Breast epithelium (tissue), 4 donors: ENCODE results near the gene NUP107. TPM values are rescaled to one million over a fixed set of nuclear protein-coding genes. Genes with fewer than 3 reads are reported as not detected.

ENCODE experiments used
- DNase-seq, 2 donors: peaks; one replicate each; pipeline ENCODE4 v3.0.0-alpha.2; 2019; ENCODE audit warnings: low spot score in 2 of 2
- H3K27ac ChIP-seq, 2 donors: fragments of 200-600 bp; sonication (generic) in 1 of 2; one replicate each; pipeline ENCODE4 v1.5.1; 2016 to 2019; ENCODE audit warnings: mild to moderate bottlenecking in 1 of 2
- H3K27me3 ChIP-seq, 2 donors: fragments of 200-600 bp; sonication (generic) in 1 of 2; one replicate each; pipeline versions ENCODE4 v1.5.1 to v1.6.0; 2017 to 2019; ENCODE audit warnings: control low read depth in 1 of 2, mild to moderate bottlenecking in 1 of 2
- H3K36me3 ChIP-seq: fragments of 200-600 bp; one replicate; pipeline ENCODE4 v1.5.1; 2019
- H3K4me1 ChIP-seq, 2 donors: fragments of 200-600 bp; sonication (generic); one replicate each; pipeline ENCODE4 v1.5.1; 2016 to 2019; ENCODE audit warnings: control low read depth in 1 of 2
- H3K4me3 ChIP-seq, 3 donors: fragments of 200-600 bp; sonication (generic); 1 replicate in 2 of 3; 2 replicates in 1 of 3; pipeline ENCODE4 v1.5.1; 2016 to 2019; ENCODE audit warnings: mild to moderate bottlenecking in 3 of 3, moderate library complexity in 2 of 3
- H3K9me3 ChIP-seq, 2 donors: fragments of 200-600 bp; sonication (generic) in 1 of 2; one replicate each; pipeline ENCODE4 v1.5.1; 2016 to 2019; ENCODE audit warnings: control low read depth in 1 of 2
- CTCF ChIP-seq, 3 donors: fragments of 450-650 bp; IDR thresholded peaks; one replicate each; pipeline ENCODE4 v1.5.1; 2016 to 2017; ENCODE audit warnings: antibody characterized with exemption in 3 of 3, mild to moderate bottlenecking in 3 of 3, moderate library complexity in 3 of 3
- POLR2A ChIP-seq: fragments of 450-650 bp; IDR thresholded peaks from one replicate; pipeline ENCODE4 v1.6.1; 2016; ENCODE audit warnings: antibody characterized with exemption, mild to moderate bottlenecking, moderate library complexity
- POLR2AphosphoS5 ChIP-seq, 3 donors: sonication (generic); formaldehyde crosslinking; IDR thresholded peaks; one replicate each; pipeline ENCODE4 v1.6.1; 2017; ENCODE audit warnings: antibody characterized with exemption in 3 of 3
- intact Hi-C: fragments of 100-400 bp; cut with DNase I; formaldehyde crosslinking; loops from one replicate; pipeline ENCODE4 v1.15.1; 2023; ENCODE audit warnings: low total_unique reads
- total RNA-seq, 3 donors: library from RNA; depleted of rRNA; stranded (reverse); fragments of >200 nt; gene quantifications; one replicate each; pipeline ENCODE4 v1.1.0, GENCODE V29; 2016

NUP107 gene
- total RNA-seq, 3 donors from 2014 or later = 44.6 to 62.6 (median 58.7) TPM

- H3K4me3 ChIP-seq = no peak overlapping the region
- no peak for DNase-seq
- H3K27me3 ChIP-seq = no peaks in the 10 kb centered on the region
- TF ChIP-seq POLR2AphosphoS5 (IDR thresholded peaks at IDR 0.05) (no peak), CTCF (IDR thresholded peaks at IDR 0.05) (no peak), POLR2A (no peak)
- no peaks in the 10 kb centered on the region for H3K4me1 ChIP-seq
- intact Hi-C loops = no loop called here
- no peak overlapping the region for H3K27ac ChIP-seq
- no peaks in the 10 kb centered on the region for H3K9me3 ChIP-seq
- H3K36me3 ChIP-seq = no peaks in the 10 kb centered on the region
Observed at GRCh38 chr12:68749443-68749842, 62.7 kb downstream of the NUP107 start.

- no peak for DNase-seq
Observed at GRCh38 chr12:68749861-68750260, 63.1 kb downstream of the NUP107 start.

GRCh38 chr12:68750506-68750905, 63.7 kb downstream of the NUP107 start:
- no peaks in the 10 kb centered on the region for H3K9me3 ChIP-seq
- H3K4me1 ChIP-seq = no peaks in the 10 kb centered on the region
- no peak for DNase-seq
- H3K36me3 ChIP-seq = no peaks in the 10 kb centered on the region
- H3K4me3 ChIP-seq = no peak overlapping the region
- peak overlapping the region; percentile 52 for H3K27ac ChIP-seq
- intact Hi-C loops = no loop called here
- TF ChIP-seq POLR2A (no peak), CTCF (IDR thresholded peaks at IDR 0.05) (no peak), POLR2AphosphoS5 (IDR thresholded peaks at IDR 0.05) (no peak)
- H3K27me3 ChIP-seq = no peaks in the 10 kb centered on the region

More at GRCh38 chr12:68749861-68750260, 63.1 kb downstream of the NUP107 start:
- Histone ChIP-seq H3K4me1 (no peaks in the 10 kb centered on the region), H3K27me3 (no peaks in the 10 kb centered on the region), H3K27ac (peak overlapping the region in 1 of 2 donors; percentile 52), H3K9me3 (no peaks in the 10 kb centered on the region), H3K4me3 (no peak overlapping the region), H3K36me3 (no peaks in the 10 kb centered on the region)
- intact Hi-C loops = no loop called here
- no peak for TF ChIP-seq CTCF (IDR thresholded peaks at IDR 0.05)

GRCh38 chr12:68755536-68756243, 68.9 kb downstream of the NUP107 start:
- no peaks in the 10 kb centered on the region for H3K36me3 ChIP-seq

More at GRCh38 chr12:68755536-68756243, 68.9 kb downstream of the NUP107 start:
- Histone ChIP-seq H3K9me3 (no peaks in the 10 kb centered on the region), H3K27me3 (no peaks in the 10 kb centered on the region), H3K27ac (no peak overlapping the region), H3K4me3 (no peak overlapping the region), H3K4me1 (no peaks in the 10 kb centered on the region)
- intact Hi-C loops = no loop called here
- TF ChIP-seq POLR2AphosphoS5 (IDR thresholded peaks at IDR 0.05) (no peak), POLR2A (no peak), CTCF (IDR thresholded peaks at IDR 0.05) (no peak)
- DNase-seq = no peak
